NCI-H748 (cell line): Measurements from ENCODE around the gene FARSA.
A peak's percentile ranks its signal among the peaks of the same experiment; 100 is the strongest.
"Not testable (repeated sequence)": the region's sequence is repeated elsewhere in the genome, so short reads cannot be mapped to it uniquely, and the experiment has no call there.

ENCODE experiments used
- DNase-seq: peaks from one replicate; lab custom pipeline; 2025; ENCODE audit not compliant: unreplicated experiment; lab: John Stamatoyannopoulos, UW

Gene FARSA

GRCh38 chr19:12954612-12954962 lies 21.1 kb upstream of the FARSA start:
- no peak for DNase-seq

DNA sequence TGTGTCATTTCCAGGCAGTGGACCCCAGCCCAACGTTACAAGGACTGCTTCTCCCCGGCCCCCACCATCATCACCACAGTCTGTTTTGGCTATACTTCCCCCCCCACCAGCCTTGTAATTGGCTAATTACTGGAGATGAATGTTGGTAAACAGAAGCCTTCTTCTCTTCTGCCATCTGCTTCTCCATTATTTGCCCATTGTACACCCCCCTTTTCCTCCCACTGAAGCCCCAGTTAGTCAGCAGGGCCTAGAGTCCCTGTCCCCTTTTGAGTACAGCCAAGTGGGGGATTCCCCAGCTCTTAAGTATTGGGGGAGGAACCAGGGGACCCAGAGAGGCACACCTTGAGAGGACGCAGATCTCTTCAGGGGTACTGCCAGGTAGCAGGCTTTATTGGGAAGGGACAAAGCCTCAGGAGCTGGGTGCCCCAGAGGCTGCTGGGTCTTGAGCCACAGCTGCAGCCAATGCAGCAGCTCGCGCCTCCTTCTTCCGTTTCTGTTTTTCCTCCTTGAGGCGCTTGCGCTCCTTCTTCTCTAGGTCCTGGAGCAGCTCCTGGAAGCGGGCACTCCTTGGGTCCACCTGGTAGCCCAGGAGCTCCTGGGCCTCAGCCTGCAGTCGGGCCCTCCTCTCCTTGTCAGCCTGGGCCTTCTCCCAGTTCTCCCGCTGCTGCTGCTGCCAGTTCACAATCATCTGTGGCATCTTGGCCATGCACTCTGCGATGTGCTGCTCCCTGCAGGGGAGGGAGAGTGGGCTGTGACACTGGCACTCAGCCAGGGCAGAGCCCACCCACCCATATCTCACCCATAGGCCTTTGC lies 20.5 kb upstream of the FARSA start:
- DNase-seq = no peak

DNA sequence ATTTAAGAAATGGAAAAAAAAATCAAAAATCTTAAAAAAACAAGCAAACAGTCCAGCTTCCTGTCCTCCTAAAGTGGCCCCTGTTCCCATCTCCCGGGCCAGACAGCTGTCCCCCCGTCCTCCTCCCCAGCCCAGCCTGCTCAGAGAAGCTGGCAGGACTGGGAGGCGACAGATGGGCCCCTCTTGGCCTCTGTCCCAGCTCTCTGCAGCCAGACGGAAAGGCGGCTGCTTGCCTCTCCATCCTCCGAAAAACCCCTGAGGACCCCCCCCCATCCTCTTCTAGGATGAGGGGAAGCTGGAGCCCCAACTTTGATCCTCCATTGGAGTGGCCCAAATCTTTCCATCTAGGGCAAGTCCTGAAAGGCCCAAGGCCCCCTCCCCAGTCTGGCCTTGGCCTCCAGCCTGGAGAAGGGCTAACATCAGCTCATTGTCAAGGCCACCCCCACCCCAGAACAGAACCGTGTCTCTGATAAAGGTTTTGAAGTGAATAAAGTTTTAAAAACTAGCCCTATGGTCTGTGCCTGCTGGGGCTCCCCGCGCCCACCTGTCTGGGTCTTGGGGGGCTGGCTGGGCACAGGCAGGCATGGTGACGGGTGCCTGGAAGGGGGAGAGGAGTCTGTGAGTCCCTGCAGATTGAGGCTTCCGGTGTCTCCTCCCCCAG lies 19.8 kb upstream of the FARSA start:
- DNase-seq = no peak

GRCh38 chr19:12952488-12953137 lies 19.1 kb upstream of the FARSA start:
- no peak for DNase-seq

- not testable (repeated sequence) for DNase-seq
Observed at GRCh38 chr19:12952050-12952449, 18.5 kb upstream of the FARSA start.

DNA sequence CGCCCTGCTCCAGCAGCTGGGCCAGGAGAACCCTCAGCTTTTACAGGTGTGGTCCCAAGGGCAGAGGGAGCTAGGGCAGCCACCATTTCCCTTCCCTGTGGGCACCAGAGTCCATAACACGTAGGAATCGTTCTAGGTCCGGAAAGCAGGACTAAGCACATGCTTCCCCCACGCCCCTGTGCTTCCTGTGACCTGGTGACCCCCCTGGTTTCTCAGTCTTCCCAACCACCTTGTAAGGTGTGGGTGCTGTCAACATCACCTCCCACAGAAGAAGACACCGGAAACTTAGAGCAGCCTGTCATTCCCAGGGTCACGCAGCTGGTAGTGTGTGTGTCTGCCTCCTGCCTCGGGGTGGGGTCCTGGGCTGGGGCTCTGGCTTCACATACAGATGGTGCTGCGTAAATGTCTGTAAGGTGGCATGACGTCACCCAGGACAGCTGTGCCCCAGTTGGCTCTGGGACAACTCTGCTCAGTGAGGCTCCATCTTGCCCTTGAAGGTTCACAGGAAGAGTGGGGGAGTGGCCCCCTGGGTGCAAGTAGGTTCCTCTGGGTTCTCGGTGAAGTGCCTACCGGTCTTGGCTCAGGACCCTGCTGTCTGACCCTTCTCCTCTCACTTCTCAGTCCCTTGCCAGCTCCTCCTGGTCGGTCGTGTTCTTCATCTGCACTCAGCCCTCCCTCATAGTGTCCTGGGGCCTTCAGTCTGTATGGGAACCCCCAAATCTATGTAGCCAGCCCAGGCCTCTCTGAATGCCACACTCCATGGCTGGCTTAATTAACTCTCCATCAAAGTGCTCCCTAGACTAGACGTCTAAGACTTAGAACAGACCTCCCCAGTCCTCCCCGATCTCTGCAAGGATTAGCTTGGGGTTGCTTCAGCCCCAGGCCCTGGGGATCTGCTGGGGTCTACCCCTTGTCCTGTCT lies 16.1 kb upstream of the FARSA start:
- no peak for DNase-seq

- DNase-seq = no peak
Observed at GRCh38 chr19:12948612-12949362, 15.3 kb upstream of the FARSA start.

- DNase-seq = no peak
Observed at GRCh38 chr19:12947702-12948611, 14.4 kb upstream of the FARSA start.

DNA sequence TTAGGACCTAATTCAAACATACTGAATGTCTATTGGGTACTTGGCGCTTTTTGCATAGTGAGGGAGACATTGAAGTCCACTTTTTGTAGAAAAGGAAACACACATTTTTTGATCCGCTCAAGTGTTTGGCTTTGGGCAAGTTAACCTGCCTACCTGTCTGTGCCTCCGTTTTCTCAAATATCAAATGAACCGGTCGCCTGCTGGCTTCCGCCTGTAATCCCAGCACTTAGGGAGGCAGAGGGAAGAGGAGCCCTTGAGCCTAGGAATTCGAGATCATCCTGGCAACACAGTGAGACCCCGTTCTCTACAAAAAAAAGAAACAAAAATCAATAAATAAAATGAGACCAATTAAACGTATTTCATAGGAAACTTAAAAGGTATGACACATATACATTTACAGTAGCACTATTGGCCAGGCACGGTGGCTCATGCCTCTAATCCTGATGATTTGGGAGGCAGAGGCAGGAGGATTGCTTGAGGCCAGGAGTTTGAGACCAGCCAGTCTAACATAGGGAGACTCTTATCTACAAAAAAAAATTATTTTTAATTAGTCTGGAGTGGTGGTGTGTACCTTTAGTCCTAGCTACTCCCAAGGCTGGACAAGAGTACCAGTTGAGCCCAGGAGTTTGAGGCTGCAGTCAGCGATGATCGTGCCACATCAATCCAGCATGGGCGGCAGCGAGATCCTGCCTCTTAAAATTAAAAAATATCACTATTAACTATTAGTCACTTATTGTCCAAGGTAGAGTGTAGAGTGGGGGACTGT lies 13.4 kb upstream of the FARSA start:
- no peak for DNase-seq

DNA sequence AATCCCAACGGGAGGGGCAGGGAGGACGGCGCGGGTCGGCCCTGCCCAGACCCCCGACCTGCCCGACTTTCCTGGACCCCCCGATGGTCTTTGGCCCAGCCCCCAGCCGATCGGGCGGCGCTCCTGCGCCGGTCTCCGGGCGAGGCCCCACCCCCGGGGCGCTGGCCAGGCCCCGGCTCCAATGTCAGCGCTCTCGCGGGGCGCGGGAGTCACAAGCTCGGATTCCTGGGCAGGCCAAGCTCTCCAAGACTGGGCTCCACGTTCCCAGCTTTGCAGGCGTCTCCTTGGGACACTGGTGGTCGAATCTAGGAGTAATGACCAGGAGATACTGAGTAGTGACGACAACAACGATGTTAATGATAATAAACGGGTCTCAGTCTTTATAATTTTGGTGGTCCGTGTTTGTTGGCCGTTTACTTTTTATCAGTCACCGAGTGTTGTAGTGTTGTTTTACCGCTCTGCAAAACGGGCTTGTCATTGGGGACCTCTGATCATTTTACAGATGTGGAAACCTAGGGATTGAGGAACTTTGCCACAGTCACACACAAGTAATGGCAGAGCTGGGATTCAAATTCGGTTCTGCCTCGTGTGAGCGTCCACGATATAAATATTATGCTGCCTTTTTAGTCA lies 12.7 kb upstream of the FARSA start:
- DNase-seq = peak; percentile 62

- peak; percentile 96 for DNase-seq
Observed at GRCh38 chr19:12945479-12946091, 12.1 kb upstream of the FARSA start, which contains the start of gene RAD23A. RAD23A (plus strand) TSS chr19:12945862; CDS start chr19:12945949, 87 bp downstream.

- DNase-seq = no peak
Observed at GRCh38 chr19:12944104-12944674, 10.7 kb upstream of the FARSA start.

DNA sequence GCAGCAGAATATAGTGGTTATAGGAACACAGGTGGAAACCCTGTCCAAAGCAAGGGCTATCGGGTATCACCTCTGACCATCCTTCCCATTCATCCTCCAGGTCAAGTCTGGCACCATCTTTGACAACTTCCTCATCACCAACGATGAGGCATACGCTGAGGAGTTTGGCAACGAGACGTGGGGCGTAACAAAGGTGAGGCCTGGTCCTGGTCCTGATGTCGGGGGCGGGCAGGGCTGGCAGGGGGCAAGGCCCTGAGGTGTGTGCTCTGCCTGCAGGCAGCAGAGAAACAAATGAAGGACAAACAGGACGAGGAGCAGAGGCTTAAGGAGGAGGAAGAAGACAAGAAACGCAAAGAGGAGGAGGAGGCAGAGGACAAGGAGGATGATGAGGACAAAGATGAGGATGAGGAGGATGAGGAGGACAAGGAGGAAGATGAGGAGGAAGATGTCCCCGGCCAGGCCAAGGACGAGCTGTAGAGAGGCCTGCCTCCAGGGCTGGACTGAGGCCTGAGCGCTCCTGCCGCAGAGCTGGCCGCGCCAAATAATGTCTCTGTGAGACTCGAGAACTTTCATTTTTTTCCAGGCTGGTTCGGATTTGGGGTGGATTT lies 10.0 kb upstream of the FARSA start:
- no peak for DNase-seq

GRCh38 chr19:12940897-12941296 lies 7.4 kb upstream of the FARSA start:
- DNase-seq = no peak

GRCh38 chr19:12939975-12940423 lies 6.5 kb upstream of the FARSA start:
- no peak for DNase-seq

DNA sequence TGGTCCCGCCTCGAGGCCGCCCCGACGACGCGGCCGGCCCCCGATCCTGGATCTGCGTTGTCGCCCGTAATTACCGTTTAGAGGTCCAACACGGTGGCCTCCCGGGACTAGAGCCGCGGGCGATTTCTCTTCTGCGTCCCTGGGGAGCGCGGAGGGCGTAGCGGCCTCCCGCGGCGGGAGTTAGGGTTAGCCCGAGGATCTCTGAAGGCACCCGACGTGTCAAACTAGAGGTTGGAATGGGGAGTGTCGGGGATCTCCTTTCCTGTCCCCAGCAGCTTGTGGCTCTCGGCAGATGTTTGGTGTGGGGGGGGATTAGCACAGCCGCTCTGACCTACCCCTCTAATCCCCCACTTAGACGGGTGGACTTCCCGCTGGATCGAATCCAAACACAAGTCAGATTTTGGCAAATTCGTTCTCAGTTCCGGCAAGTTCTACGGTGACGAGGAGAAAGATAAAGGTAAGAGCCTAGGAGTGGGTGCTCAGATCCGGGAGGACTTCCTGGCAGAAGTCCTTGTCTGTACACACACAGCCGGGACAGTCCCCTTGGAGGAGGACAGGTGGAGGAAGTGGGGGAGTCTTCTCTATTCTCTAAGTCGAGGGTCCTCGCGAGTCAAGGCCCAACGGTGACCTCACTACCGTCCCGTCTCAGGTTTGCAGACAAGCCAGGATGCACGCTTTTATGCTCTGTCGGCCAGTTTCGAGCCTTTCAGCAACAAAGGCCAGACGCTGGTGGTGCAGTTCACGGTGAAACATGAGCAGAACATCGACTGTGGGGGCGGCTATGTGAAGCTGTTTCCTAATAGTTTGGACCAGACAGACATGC lies 5.5 kb upstream of the FARSA start:
- DNase-seq = peak; percentile 50
